ENCODE results near the gene PTTG1. TPM values are rescaled to one million over a fixed set of nuclear protein-coding genes. Genes with fewer than 3 reads are reported as not detected.
"Not testable (repeated sequence)": the region's sequence is repeated elsewhere in the genome, so short reads cannot be mapped to it uniquely, and the experiment has no call there.

The PTTG1 gene
- total and polyA plus RNA-seq, 9 donors = 0.77 to 12.9 (median 3.6) TPM; not detected in 1

GRCh38 chr5:160436017-160436416 is 14.4 kb downstream of the PTTG1 start:
- intact Hi-C loops (cut with DNase I) = no loop called here
- Histone ChIP-seq H3K4me3 (no peak overlapping the region), H3K36me3 (no peaks in the 10 kb centered on the region), H3K27me3 (no peaks in the 10 kb centered on the region), H3K27ac (no peak overlapping the region), H3K4me1 (ENCODE audit: insufficient read depth) (no peaks in the 10 kb centered on the region), H3K9me3 (no peaks in the 10 kb centered on the region)
- DNase-seq = no peak
- TF ChIP-seq CTCF (IDR thresholded peaks at IDR 0.05) (no peak), POLR2A (IDR thresholded peaks at IDR 0.05) (no peak), EP300 (IDR thresholded peaks at IDR 0.05) (no peak)
- WGBS, 3 donors = 85 to 93% (median 90%) methylated on average over 4 of the region's 4 CpGs

- H3K27ac ChIP-seq; intact Hi-C loops (cut with DNase I); H3K4me3 ChIP-seq; H3K9me3 ChIP-seq; H3K36me3 ChIP-seq; DNase-seq; H3K27me3 ChIP-seq; H3K4me1 ChIP-seq (ENCODE audit: insufficient read depth): not testable (repeated sequence)
- 31 to 37% (median 31%) methylated on average over 6 of the region's 6 CpGs for WGBS, 3 donors
Measured at GRCh38 chr5:160436661-160437060, 15.0 kb downstream of the PTTG1 start.

GRCh38 chr5:160437271-160437670 is 15.6 kb downstream of the PTTG1 start:
- H3K4me3 ChIP-seq = no peak overlapping the region
- H3K27me3 ChIP-seq = no peaks in the 10 kb centered on the region
- H3K9me3 ChIP-seq = no peaks in the 10 kb centered on the region
- DNase-seq = no peak
- intact Hi-C loops (cut with DNase I) = no loop called here
- TF ChIP-seq CTCF (IDR thresholded peaks at IDR 0.05) (no peak), EP300 (IDR thresholded peaks at IDR 0.05) (no peak), POLR2A (IDR thresholded peaks at IDR 0.05) (no peak)
- no peak overlapping the region for H3K27ac ChIP-seq
- H3K36me3 ChIP-seq = no peaks in the 10 kb centered on the region
- H3K4me1 ChIP-seq (ENCODE audit: insufficient read depth) = no peaks in the 10 kb centered on the region

- H3K9me3 ChIP-seq = no peaks in the 10 kb centered on the region
- H3K36me3 ChIP-seq = no peaks in the 10 kb centered on the region
- H3K27ac ChIP-seq = no peak overlapping the region
- TF ChIP-seq CTCF (IDR thresholded peaks at IDR 0.05) (peak in 1 of 3 donors; percentile 31), POLR2A (IDR thresholded peaks at IDR 0.05) (no peak)
- 4 to 5% (median 4%) methylated on average over 18 of the region's 18 CpGs for WGBS, 3 donors
- intact Hi-C loops (cut with DNase I) = no loop called here
- DNase-seq = peak in 1 of 5 donors; percentile 27
- peak overlapping the region; percentile 33 for H3K4me3 ChIP-seq
- no peaks in the 10 kb centered on the region for H3K4me1 ChIP-seq (ENCODE audit: insufficient read depth)
- no peaks in the 10 kb centered on the region for H3K27me3 ChIP-seq
Measured at GRCh38 chr5:160438316-160439204, 16.9 kb downstream of the PTTG1 start.

- TF ChIP-seq CTCF (IDR thresholded peaks at IDR 0.05) (peak; percentile 74 to 90 (median 76)), POLR2A (IDR thresholded peaks at IDR 0.05) (no peak)
- peak overlapping the region; percentile 33 for H3K4me3 ChIP-seq
- no peaks in the 10 kb centered on the region for H3K9me3 ChIP-seq
- DNase-seq = peak; percentile 61 to 86 (median 81)
- H3K36me3 ChIP-seq = no peaks in the 10 kb centered on the region
- no peaks in the 10 kb centered on the region for H3K4me1 ChIP-seq (ENCODE audit: insufficient read depth)
- intact Hi-C loops (cut with DNase I) = no loop called here
- H3K27me3 ChIP-seq = no peaks in the 10 kb centered on the region
- H3K27ac ChIP-seq = no peak overlapping the region
- WGBS, 3 donors = 0 to 2% (median 0%) methylated on average over 11 of the region's 11 CpGs
Measured at GRCh38 chr5:160439205-160439600, 17.5 kb downstream of the PTTG1 start.
